HCT116 (cell line): ENCODE measurements around the gene WDR4. TPM values are rescaled to one million over a fixed set of nuclear protein-coding genes. Genes with fewer than 3 reads are reported as not detected.

ENCODE experiments used
- ATAC-seq: fragments of 200-7000 bp; cut with Tn5 transposase; 2 replicates; pipeline ENCODE4 v1.9.1; 2020; ENCODE audit warnings: mild to moderate bottlenecking, moderate library complexity
- BruUV-seq: library from RNA; stranded (reverse); fragments of 400-500 nt; replicated peaks from 2 replicates; lab custom pipeline; 2021; lab: Mats Ljungman, UMichigan
- CTCF ChIA-PET: fragments of 300-600 bp; sonication (Branson Sonifier 250); formaldehyde crosslinking; loops from one replicate; lab custom pipeline; 2021; ENCODE audit warnings: antibody characterized with exemption; lab: Charles Lee
- POLR2A ChIA-PET: fragments of 300-600, 350-600 bp; sonication (Branson Sonifier 250); formaldehyde crosslinking; loops from one replicate; lab custom pipeline; 2021; ENCODE audit warnings: antibody characterized with exemption; lab: Charles Lee
- RAD21 ChIA-PET, 2 experiments: fragments of 300-600 bp; sonication (Branson Sonifier 250); formaldehyde crosslinking; loops; one replicate each; lab custom pipeline; 2023; ENCODE audit warnings: low total read pairs in 2 of 2; ENCODE audit not compliant: uncharacterized antibody in 2 of 2, unreplicated experiment in 2 of 2, low non-redundant PET in 1 of 2; lab: Charles Lee
- DNase-seq: peaks from one replicate; pipeline ENCODE4 v3.0.0-alpha.2; 2010; ENCODE audit warnings: low read depth, low spot score
- H2AFZ ChIP-seq: fragments of 200-600 bp; shearing (Covaris generic), sonication (generic); 2 replicates; pipeline ENCODE4 v1.6.1; 2017; ENCODE audit warnings: low read depth, mixed run types, mixed read lengths, antibody characterized with exemption, low read length; ENCODE audit not compliant: poor library complexity, severe bottlenecking
- H3K27ac ChIP-seq: 2 replicates; pipeline ENCODE4 v1.5.1; 2012; ENCODE audit warnings: low read depth, low read length
- H3K27me3 ChIP-seq: fragments of 200-600 bp; sonication (generic); 2 replicates; pipeline ENCODE4 v1.6.1; 2016; ENCODE audit warnings: mixed run types, low read length, mixed read lengths; ENCODE audit not compliant: insufficient read depth
- H3K36me3 ChIP-seq, 2 experiments: fragments of 200-500 bp in 1 of 2; fragments of 200-600 bp in 1 of 2; sonication (Bioruptor generic) in 1 of 2; sonication (generic) in 1 of 2; 2 replicates each; pipeline versions ENCODE4 v1.5.1 to v1.6.1; 2014 to 2016; ENCODE audit warnings: low read length in 2 of 2, inconsistent platforms in 1 of 2, mixed read lengths in 1 of 2, mixed run types in 1 of 2; ENCODE audit not compliant: insufficient read depth in 2 of 2, control insufficient read depth in 1 of 2
- H3K4me1 ChIP-seq, 2 experiments: fragments of 200-600 bp in 1 of 2; sonication (generic) in 1 of 2; 2 replicates each; pipeline versions ENCODE4 v1.5.1 to v1.6.1; 2012 to 2017; ENCODE audit warnings: low read length in 2 of 2, inconsistent platforms in 1 of 2, mild to moderate bottlenecking in 1 of 2, mixed read lengths in 1 of 2, mixed run types in 1 of 2, moderate library complexity in 1 of 2; ENCODE audit not compliant: insufficient read depth in 2 of 2, control insufficient read depth in 1 of 2
- H3K4me2 ChIP-seq: fragments of 200-600 bp; sonication (generic); 2 replicates; pipeline ENCODE4 v1.6.1; 2017; ENCODE audit warnings: mixed run types, low read length, mixed read lengths
- H3K4me3 ChIP-seq, 2 experiments: fragments of 200-600 bp in 1 of 2; sonication (generic) in 1 of 2; replicated peaks in 1 of 2; 2 replicates each; pipeline ENCODE4 v1.5.1; 2011 to 2016; ENCODE audit warnings: low read length in 2 of 2, control low read depth in 1 of 2, low read depth in 1 of 2, mild to moderate bottlenecking in 1 of 2, mixed read lengths in 1 of 2, mixed run types in 1 of 2
- H3K79me2 ChIP-seq: fragments of 200-600 bp; sonication (generic); 2 replicates; pipeline ENCODE4 v1.6.1; 2017; ENCODE audit warnings: mild to moderate bottlenecking, mixed run types, low read length, moderate library complexity, mixed read lengths; ENCODE audit not compliant: insufficient read depth
- H3K9ac ChIP-seq: fragments of 200-600 bp; sonication (generic); 2 replicates; pipeline ENCODE4 v1.6.1; 2016; ENCODE audit warnings: low read length, mixed read lengths
- H3K9me2 ChIP-seq: fragments of 200-600 bp; sonication (generic), shearing (Covaris generic); 2 replicates; pipeline ENCODE4 v1.6.1; 2017; ENCODE audit warnings: mixed run types, mild to moderate bottlenecking, moderate library complexity; ENCODE audit not compliant: insufficient read depth
- H3K9me3 ChIP-seq, 2 experiments: fragments of 200-500 bp in 1 of 2; fragments of 200-600 bp in 1 of 2; sonication (Bioruptor generic) in 1 of 2; sonication (generic) in 1 of 2; 2 replicates each; pipeline ENCODE4 v1.6.1; 2014 to 2017; ENCODE audit warnings: low read length in 2 of 2, mixed read lengths in 2 of 2, inconsistent platforms in 1 of 2, low read depth in 1 of 2, mild to moderate bottlenecking in 1 of 2, mixed run types in 1 of 2, moderate library complexity in 1 of 2; ENCODE audit not compliant: control insufficient read depth in 1 of 2, insufficient read depth in 1 of 2
- H4K20me1 ChIP-seq: fragments of 200-600 bp; sonication (generic), shearing (Covaris generic); 2 replicates; pipeline ENCODE4 v1.6.1; 2017; ENCODE audit warnings: mixed run types, mild to moderate bottlenecking, moderate library complexity; ENCODE audit not compliant: insufficient read depth
- CBX3 ChIP-seq: IDR thresholded peaks from 2 replicates; pipeline ENCODE4 v1.6.1; 2012; ENCODE audit warnings: low read depth
- ELF1 ChIP-seq: IDR thresholded peaks from 2 replicates; pipeline ENCODE4 v1.6.1; 2012; ENCODE audit warnings: low read depth, borderline replicate concordance
- FOSL1 ChIP-seq: IDR thresholded peaks from 2 replicates; pipeline ENCODE4 v1.6.1; 2012; ENCODE audit warnings: low read depth
- JUND ChIP-seq: IDR thresholded peaks from 2 replicates; pipeline ENCODE4 v1.6.1; 2012
- POLR2A ChIP-seq: IDR thresholded peaks from 2 replicates; pipeline ENCODE4 v1.7.0; 2011; ENCODE audit warnings: borderline replicate concordance; ENCODE audit not compliant: insufficient read depth, insufficient read length; ENCODE audit errors: extremely low read depth
- POLR2AphosphoS5 ChIP-seq: IDR thresholded peaks from 2 replicates; pipeline ENCODE4 v1.6.1; 2011; ENCODE audit warnings: mild to moderate bottlenecking, low read depth, low read length, moderate library complexity
- RAD21 ChIP-seq: IDR thresholded peaks from 2 replicates; pipeline ENCODE4 v1.6.1; 2012; ENCODE audit warnings: low read depth, mild to moderate bottlenecking
- SIN3A ChIP-seq: IDR thresholded peaks from 2 replicates; pipeline ENCODE4 v1.6.1; 2012; ENCODE audit warnings: low read depth
- ZNF274 ChIP-seq: fragments of 200-500 bp; sonication (Bioruptor generic); IDR thresholded peaks from 2 replicates; pipeline ENCODE4 v1.6.1; 2014; ENCODE audit warnings: mild to moderate bottlenecking, low read depth, low read length, inconsistent platforms
- intact Hi-C: fragments of 100-400 bp; cut with micrococcal nuclease; formaldehyde crosslinking; loops from 2 replicates; pipeline ENCODE4 v1.10.0; 2022
- total RNA-seq: library from RNA; stranded (reverse); gene quantifications from one replicate; pipeline ENCODE4 v1.2.1, GENCODE V29; 2021; ENCODE audit not compliant: unreplicated experiment
- TF ChIP-seq, protein P1 (sequence below), 3 experiments: fragments of 200-600 bp in 1 of 3; sonication (generic) in 1 of 3; IDR thresholded peaks in 2 of 3; conservative IDR thresholded peaks in 1 of 3; 2 replicates each; pipeline ENCODE4 v1.5.1; 2012 to 2017; ENCODE audit warnings: low read depth in 2 of 3, low read length in 2 of 3, antibody characterized with exemption in 1 of 3, borderline replicate concordance in 1 of 3, control low read depth in 1 of 3, mild to moderate bottlenecking in 1 of 3, mixed read lengths in 1 of 3, mixed run types in 1 of 3, moderate library complexity in 1 of 3; ENCODE audit not compliant: insufficient read depth in 1 of 3
- TF ChIP-seq, protein P2 (sequence below): IDR thresholded peaks from 2 replicates; pipeline ENCODE4 v1.6.1; 2011; ENCODE audit warnings: mild to moderate bottlenecking, low read length, moderate library complexity; ENCODE audit not compliant: insufficient replicate concordance; ENCODE audit errors: extremely low read depth
- TF ChIP-seq, protein P3 (sequence below): IDR thresholded peaks from 2 replicates; pipeline ENCODE4 v1.6.1; 2012
- TF ChIP-seq, protein P4 (sequence below): IDR thresholded peaks from 2 replicates; pipeline ENCODE4 v1.6.1; 2012; ENCODE audit warnings: low read depth
- TF ChIP-seq, protein P5 (sequence below): IDR thresholded peaks from 2 replicates; pipeline ENCODE4 v1.6.1; 2012

Gene WDR4
- total RNA-seq, 1 experiment from 2014 or later: 34.8 TPM

DNA sequence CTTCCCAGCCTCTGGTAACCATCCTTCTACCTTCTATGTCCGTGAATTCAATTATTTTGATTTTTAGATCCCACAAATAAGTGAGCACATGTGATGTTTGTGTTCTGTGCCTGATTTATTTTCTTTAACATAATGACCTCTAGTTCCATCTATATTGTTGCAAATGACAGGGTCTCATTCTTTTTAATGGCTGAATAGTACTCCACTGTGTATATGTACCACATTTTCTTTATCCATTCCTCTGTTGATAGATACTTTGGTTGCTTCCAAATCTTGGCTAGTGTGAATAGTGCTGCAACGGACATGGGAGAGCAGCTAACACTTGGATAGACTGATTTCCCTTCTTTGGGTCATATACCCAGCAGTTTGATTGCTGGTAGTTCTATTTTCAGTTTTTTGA is 51.8 kb downstream of the WDR4 start:
- no peak for ATAC-seq

More for the DNA sequence above, 51.8 kb downstream of the WDR4 start:
- no peak overlapping the region for H2AFZ ChIP-seq
- no peak overlapping the region for H3K4me3 ChIP-seq
- no peaks in the 10 kb centered on the region for H3K4me1 ChIP-seq
- ChIA-PET CTCF (interaction anchor here (1.7 kb wide), 1 partner anchor 235 kb away, joined by 4 read pairs; no protein-coding TSS in a partner anchor), RAD21 (no interaction called here), POLR2A (interaction anchor here (0.9 kb wide), 1 partner anchor 233 kb away, joined by 3 read pairs; no protein-coding TSS in a partner anchor)
- H3K36me3 ChIP-seq: no peaks in the 10 kb centered on the region
- H3K27me3 ChIP-seq: no peaks in the 10 kb centered on the region
- H4K20me1 ChIP-seq: no peaks in the 10 kb centered on the region
- intact Hi-C loops: no loop called here
- BruUV-seq: no TSS peak
- no peaks in the 10 kb centered on the region for H3K9me2 ChIP-seq
- no peak for DNase-seq
- no peak for TF ChIP-seq POLR2AphosphoS5
- no peak for TF ChIP-seq FOSL1
- TF ChIP-seq ZNF274: no peak
- TF ChIP-seq RAD21: no peak
- TF ChIP-seq ELF1: no peak
- no peak for TF ChIP-seq JUND
- TF ChIP-seq, protein P1, sequence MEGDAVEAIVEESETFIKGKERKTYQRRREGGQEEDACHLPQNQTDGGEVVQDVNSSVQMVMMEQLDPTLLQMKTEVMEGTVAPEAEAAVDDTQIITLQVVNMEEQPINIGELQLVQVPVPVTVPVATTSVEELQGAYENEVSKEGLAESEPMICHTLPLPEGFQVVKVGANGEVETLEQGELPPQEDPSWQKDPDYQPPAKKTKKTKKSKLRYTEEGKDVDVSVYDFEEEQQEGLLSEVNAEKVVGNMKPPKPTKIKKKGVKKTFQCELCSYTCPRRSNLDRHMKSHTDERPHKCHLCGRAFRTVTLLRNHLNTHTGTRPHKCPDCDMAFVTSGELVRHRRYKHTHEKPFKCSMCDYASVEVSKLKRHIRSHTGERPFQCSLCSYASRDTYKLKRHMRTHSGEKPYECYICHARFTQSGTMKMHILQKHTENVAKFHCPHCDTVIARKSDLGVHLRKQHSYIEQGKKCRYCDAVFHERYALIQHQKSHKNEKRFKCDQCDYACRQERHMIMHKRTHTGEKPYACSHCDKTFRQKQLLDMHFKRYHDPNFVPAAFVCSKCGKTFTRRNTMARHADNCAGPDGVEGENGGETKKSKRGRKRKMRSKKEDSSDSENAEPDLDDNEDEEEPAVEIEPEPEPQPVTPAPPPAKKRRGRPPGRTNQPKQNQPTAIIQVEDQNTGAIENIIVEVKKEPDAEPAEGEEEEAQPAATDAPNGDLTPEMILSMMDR (IDR thresholded peaks at IDR 0.05 in 2 of 3, conservative IDR thresholded peaks at IDR 0.05 in 1 of 3; ENCODE audit: borderline replicate concordance in 1 of 3, insufficient read depth in 1 of 3, low read depth in 2 of 3, low read length in 2 of 3): no peak
- TF ChIP-seq, protein P2, sequence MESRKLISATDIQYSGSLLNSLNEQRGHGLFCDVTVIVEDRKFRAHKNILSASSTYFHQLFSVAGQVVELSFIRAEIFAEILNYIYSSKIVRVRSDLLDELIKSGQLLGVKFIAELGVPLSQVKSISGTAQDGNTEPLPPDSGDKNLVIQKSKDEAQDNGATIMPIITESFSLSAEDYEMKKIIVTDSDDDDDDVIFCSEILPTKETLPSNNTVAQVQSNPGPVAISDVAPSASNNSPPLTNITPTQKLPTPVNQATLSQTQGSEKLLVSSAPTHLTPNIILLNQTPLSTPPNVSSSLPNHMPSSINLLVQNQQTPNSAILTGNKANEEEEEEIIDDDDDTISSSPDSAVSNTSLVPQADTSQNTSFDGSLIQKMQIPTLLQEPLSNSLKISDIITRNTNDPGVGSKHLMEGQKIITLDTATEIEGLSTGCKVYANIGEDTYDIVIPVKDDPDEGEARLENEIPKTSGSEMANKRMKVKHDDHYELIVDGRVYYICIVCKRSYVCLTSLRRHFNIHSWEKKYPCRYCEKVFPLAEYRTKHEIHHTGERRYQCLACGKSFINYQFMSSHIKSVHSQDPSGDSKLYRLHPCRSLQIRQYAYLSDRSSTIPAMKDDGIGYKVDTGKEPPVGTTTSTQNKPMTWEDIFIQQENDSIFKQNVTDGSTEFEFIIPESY: no peak
- TF ChIP-seq, protein P3, sequence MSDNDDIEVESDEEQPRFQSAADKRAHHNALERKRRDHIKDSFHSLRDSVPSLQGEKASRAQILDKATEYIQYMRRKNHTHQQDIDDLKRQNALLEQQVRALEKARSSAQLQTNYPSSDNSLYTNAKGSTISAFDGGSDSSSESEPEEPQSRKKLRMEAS: no peak
- no peak for TF ChIP-seq SIN3A
- TF ChIP-seq, protein P4, sequence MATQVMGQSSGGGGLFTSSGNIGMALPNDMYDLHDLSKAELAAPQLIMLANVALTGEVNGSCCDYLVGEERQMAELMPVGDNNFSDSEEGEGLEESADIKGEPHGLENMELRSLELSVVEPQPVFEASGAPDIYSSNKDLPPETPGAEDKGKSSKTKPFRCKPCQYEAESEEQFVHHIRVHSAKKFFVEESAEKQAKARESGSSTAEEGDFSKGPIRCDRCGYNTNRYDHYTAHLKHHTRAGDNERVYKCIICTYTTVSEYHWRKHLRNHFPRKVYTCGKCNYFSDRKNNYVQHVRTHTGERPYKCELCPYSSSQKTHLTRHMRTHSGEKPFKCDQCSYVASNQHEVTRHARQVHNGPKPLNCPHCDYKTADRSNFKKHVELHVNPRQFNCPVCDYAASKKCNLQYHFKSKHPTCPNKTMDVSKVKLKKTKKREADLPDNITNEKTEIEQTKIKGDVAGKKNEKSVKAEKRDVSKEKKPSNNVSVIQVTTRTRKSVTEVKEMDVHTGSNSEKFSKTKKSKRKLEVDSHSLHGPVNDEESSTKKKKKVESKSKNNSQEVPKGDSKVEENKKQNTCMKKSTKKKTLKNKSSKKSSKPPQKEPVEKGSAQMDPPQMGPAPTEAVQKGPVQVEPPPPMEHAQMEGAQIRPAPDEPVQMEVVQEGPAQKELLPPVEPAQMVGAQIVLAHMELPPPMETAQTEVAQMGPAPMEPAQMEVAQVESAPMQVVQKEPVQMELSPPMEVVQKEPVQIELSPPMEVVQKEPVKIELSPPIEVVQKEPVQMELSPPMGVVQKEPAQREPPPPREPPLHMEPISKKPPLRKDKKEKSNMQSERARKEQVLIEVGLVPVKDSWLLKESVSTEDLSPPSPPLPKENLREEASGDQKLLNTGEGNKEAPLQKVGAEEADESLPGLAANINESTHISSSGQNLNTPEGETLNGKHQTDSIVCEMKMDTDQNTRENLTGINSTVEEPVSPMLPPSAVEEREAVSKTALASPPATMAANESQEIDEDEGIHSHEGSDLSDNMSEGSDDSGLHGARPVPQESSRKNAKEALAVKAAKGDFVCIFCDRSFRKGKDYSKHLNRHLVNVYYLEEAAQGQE: no peak
- TF ChIP-seq POLR2A: no peak
- TF ChIP-seq, protein P5, sequence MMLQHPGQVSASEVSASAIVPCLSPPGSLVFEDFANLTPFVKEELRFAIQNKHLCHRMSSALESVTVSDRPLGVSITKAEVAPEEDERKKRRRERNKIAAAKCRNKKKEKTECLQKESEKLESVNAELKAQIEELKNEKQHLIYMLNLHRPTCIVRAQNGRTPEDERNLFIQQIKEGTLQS: no peak
- TF ChIP-seq CBX3: no peak
- H3K79me2 ChIP-seq: no peaks in the 10 kb centered on the region
- H3K9me3 ChIP-seq: no peaks in the 10 kb centered on the region; a peak in 1 of 4 replicates
- H3K9ac ChIP-seq: no peak overlapping the region
- H3K4me2 ChIP-seq: no peak overlapping the region
- no peak overlapping the region for H3K27ac ChIP-seq
